Adrenal gland (tissue), 12 donors: Measurements from ENCODE around the gene CAT. TPM values are rescaled to one million over a fixed set of nuclear protein-coding genes. Genes with fewer than 3 reads are reported as not detected.

Source experiments
- DNase-seq, 7 donors: peaks; one replicate each; pipeline ENCODE4 v3.0.0-alpha.2; 2019 to 2020
- H3K27ac ChIP-seq, 5 donors: fragments of 200-600 bp; sonication (generic) in 4 of 5; 1 replicate in 3 of 5; 2 replicates in 2 of 5; pipeline versions ENCODE4 v1.5.1 to v1.8.0; 2016 to 2020; ENCODE audit warnings: mild to moderate bottlenecking in 1 of 5
- H3K27me3 ChIP-seq: fragments of 200-600 bp; 2 replicates; pipeline ENCODE4 v1.8.0; 2021
- H3K36me3 ChIP-seq, 2 donors: fragments of 200-600 bp; replicated peaks in 1 of 2; 1 replicate in 1 of 2; 2 replicates in 1 of 2; pipeline versions ENCODE4 v1.5.1 to v1.8.0; 2018 to 2022
- H3K4me1 ChIP-seq, 2 donors: fragments of 200-600 bp; replicated peaks in 1 of 2; 1 replicate in 1 of 2; 2 replicates in 1 of 2; pipeline versions ENCODE4 v1.5.1 to v1.8.0; 2018 to 2021
- H3K4me3 ChIP-seq, 4 donors: fragments of 200-600 bp; sonication (generic) in 3 of 4; one replicate each; pipeline ENCODE4 v1.5.1; 2016 to 2018
- H3K9me3 ChIP-seq, 3 donors: fragments of 200-600 bp; sonication (generic) in 1 of 3; replicated peaks in 1 of 3; 1 replicate in 2 of 3; 2 replicates in 1 of 3; pipeline versions ENCODE4 v1.5.1 to v1.8.0; 2016 to 2021
- POLR2A ChIP-seq, 2 donors: fragments of 450-650 bp; IDR thresholded peaks; one replicate each; pipeline ENCODE4 v1.6.1; 2017; ENCODE audit warnings: antibody characterized with exemption in 2 of 2, mild to moderate bottlenecking in 2 of 2, moderate library complexity in 1 of 2
- WGBS, 4 donors: extraction: QIAGEN DNeasy Blood & Tissue Kit in 2 of 4; methylation state at CpG; one replicate each; pipeline versions ENCODE4 v1.1.5 to v1.1.7; 2013 to 2017; 5-methylcytosine and 5-hydroxymethylcytosine counted together
- intact Hi-C, 2 donors: fragments of 100-400 bp; cut with DNase I; formaldehyde crosslinking; loops; one replicate each; pipeline versions ENCODE4 v1.14.1 to v1.15.0; 2022 to 2023
- polyA plus RNA-seq, 3 donors: library from polyadenylated mRNA; stranded (reverse); fragments of 200-250 nt in 2 of 3; fragments of 350-450 nt in 1 of 3; fragmentation: Illumina TruSeq in 1 of 3; extraction: RNeasy Lipid Tissue Mini Kit (QIAGEN cat#74804) in 1 of 3; gene quantifications; one replicate each; pipeline ENCODE4 v1.2.3, GENCODE V29; 2013 to 2014
- total RNA-seq, 9 donors: library from RNA; depleted of rRNA in 4 of 9; stranded (reverse); fragments of >200 nt in 4 of 9; fragments of 120-200 nt in 1 of 9; fragmentation: NEBNext Ultra II Directional in 1 of 9; extraction: Animal tissue kit (Norgen Biotek cat#: 25700) in 1 of 9; gene quantifications; one replicate each; pipeline versions ENCODE4 v1.1.0 to v1.2.4, GENCODE V29; 2013 to 2023
- TF ChIP-seq, protein P1 (sequence below), 6 experiments: fragments of 450-650 bp in 4 of 6; fragments of 200-600 bp in 2 of 6; sonication (generic) in 1 of 6; IDR thresholded peaks; 1 replicate in 5 of 6; 2 replicates in 1 of 6; pipeline versions ENCODE4 v1.5.1 to v1.8.0; 2016 to 2021; ENCODE audit warnings: antibody characterized with exemption in 6 of 6, mild to moderate bottlenecking in 2 of 6, moderate library complexity in 1 of 6
- donor health status: healthy with polysubstance abuse.
- donor health status: Bipolar disorder and iron deficiency.
- donor health status: DM: yes; HTN: yes; CAD: no.
- donor health status: DM: no; HTN: no; CAD: no.
- donor health status: DM: no; HTN: no; CAD: no.
- donor health status: DM: yes; HTN: yes; CAD: no.

Gene CAT
- total and polyA plus RNA-seq, 12 donors = 45.8 to 302 (median 209) TPM

DNA sequence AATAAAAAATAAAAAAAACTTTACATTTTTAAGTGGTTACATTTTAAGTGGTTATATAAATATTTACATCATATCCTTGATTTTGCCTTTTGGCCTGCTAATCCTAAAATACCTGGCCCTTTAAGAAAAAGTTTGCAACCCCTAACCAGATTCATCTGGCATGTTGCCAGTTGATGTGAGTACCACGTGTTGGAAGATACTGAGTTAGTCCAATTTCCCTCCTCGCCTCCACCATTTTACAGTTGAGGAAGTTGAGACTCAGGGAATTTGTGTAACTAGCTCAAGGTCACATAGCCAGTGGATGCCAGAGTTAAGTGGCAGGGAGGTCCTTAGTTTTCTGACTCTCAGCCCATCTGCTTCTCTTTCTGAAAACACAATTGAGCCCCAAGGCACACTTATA, 69.8 kb downstream of the CAT start:
- DNase-seq = no peak
- no peaks in the 10 kb centered on the region for H3K27me3 ChIP-seq
- no peaks in the 10 kb centered on the region for H3K36me3 ChIP-seq
- intact Hi-C loops = no loop called here
- no peak overlapping the region for H3K4me3 ChIP-seq
- WGBS, 4 donors = 27 to 40% (median 33%) methylated on average over 2 of the region's 2 CpGs
- H3K27ac ChIP-seq = no peak overlapping the region
- no peaks in the 10 kb centered on the region for H3K4me1 ChIP-seq
- TF ChIP-seq, protein P1, sequence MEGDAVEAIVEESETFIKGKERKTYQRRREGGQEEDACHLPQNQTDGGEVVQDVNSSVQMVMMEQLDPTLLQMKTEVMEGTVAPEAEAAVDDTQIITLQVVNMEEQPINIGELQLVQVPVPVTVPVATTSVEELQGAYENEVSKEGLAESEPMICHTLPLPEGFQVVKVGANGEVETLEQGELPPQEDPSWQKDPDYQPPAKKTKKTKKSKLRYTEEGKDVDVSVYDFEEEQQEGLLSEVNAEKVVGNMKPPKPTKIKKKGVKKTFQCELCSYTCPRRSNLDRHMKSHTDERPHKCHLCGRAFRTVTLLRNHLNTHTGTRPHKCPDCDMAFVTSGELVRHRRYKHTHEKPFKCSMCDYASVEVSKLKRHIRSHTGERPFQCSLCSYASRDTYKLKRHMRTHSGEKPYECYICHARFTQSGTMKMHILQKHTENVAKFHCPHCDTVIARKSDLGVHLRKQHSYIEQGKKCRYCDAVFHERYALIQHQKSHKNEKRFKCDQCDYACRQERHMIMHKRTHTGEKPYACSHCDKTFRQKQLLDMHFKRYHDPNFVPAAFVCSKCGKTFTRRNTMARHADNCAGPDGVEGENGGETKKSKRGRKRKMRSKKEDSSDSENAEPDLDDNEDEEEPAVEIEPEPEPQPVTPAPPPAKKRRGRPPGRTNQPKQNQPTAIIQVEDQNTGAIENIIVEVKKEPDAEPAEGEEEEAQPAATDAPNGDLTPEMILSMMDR (IDR thresholded peaks at IDR 0.05) = no peak
- TF ChIP-seq POLR2A (IDR thresholded peaks at IDR 0.05) = no peak
- H3K9me3 ChIP-seq = no peaks in the 10 kb centered on the region

DNA sequence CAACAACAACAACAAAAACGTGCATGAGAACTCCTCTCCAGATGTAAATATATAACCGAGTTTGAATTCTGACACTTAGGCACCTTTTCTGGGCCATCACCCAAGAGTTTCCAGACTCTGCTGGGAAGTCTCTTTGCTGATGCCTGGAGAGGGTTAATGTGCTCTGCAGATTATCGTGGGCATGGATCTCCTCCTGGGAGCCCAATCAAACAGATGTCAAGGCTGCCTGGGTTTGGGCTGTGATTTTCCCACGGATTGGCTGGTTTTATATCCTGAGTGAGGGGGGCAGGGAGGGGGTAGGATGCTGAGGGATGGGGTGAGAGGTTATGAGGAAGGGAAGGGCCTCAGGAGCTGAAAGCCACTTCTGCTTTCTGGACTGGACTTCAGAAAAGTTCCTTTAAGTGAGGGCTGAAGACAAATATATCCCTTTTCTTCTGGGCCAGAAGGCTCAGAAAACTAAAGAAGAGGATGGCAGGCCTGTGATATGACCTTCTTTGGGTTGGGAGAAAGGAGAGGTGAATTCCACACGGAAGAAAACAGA, 70.7 kb downstream of the CAT start:
- Histone ChIP-seq H3K36me3 (no peaks in the 10 kb centered on the region), H3K27ac (no peak overlapping the region), H3K9me3 (no peaks in the 10 kb centered on the region), H3K27me3 (no peaks in the 10 kb centered on the region), H3K4me1 (no peaks in the 10 kb centered on the region), H3K4me3 (no peak overlapping the region)
- 28 to 33% (median 29%) methylated on average over 5 of the region's 5 CpGs for WGBS, 4 donors
- DNase-seq = no peak
- intact Hi-C loops = no loop called here
- TF ChIP-seq, protein P1 (IDR thresholded peaks at IDR 0.05) = no peak
- TF ChIP-seq POLR2A (IDR thresholded peaks at IDR 0.05) = no peak

DNA sequence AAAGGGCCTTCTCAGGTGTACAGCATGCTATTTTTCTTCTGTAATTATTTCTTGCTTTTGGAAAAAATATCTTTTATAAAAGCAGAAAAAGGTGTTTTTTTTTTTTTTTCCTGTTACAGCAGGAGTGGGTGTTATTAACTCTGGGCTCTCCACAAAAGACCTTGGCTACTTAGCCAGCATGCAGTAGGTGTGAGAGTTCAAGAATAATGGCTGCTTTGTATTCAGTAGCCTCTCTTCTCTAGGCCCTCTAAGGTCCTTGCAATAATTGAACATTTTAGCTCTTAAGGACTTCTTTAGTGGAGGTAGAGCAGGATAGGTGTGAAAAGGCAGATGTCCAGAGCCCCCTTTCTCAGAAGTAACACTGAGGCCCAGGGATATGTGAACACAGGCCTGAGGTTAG, 71.5 kb downstream of the CAT start:
- no peaks in the 10 kb centered on the region for H3K27me3 ChIP-seq
- H3K4me1 ChIP-seq = no peaks in the 10 kb centered on the region
- DNase-seq = no peak
- no peaks in the 10 kb centered on the region for H3K9me3 ChIP-seq
- no peak overlapping the region for H3K4me3 ChIP-seq
- no peaks in the 10 kb centered on the region for H3K36me3 ChIP-seq
- no peak for TF ChIP-seq POLR2A (IDR thresholded peaks at IDR 0.05)
- TF ChIP-seq, protein P1 (IDR thresholded peaks at IDR 0.05) = no peak
- no peak overlapping the region for H3K27ac ChIP-seq
- intact Hi-C loops = no loop called here

- TF ChIP-seq POLR2A (IDR thresholded peaks at IDR 0.05) = no peak
- TF ChIP-seq, protein P1 (IDR thresholded peaks at IDR 0.05) = no peak
- Histone ChIP-seq H3K4me3 (no peak overlapping the region), H3K27me3 (no peaks in the 10 kb centered on the region), H3K27ac (no peak overlapping the region), H3K4me1 (no peaks in the 10 kb centered on the region), H3K36me3 (no peaks in the 10 kb centered on the region), H3K9me3 (no peaks in the 10 kb centered on the region)
- DNase-seq = no peak
- intact Hi-C loops = no loop called here
- WGBS, 4 donors = 94 to 100% (median 96%) methylated on average over 2 of the region's 2 CpGs
These were observed 71.9 kb downstream of the CAT start for GRCh38 chr11:34510673-34511072.
